Activated CD8-positive, alpha-beta T cell treated with anti-CD3 and anti-CD28 coated beads for 36 hours (primary cell): ENCODE measurements around the gene DEPDC5. TPM values are rescaled to one million over a fixed set of nuclear protein-coding genes. Genes with fewer than 3 reads are reported as not detected.

Experiments
- ATAC-seq: fragments of 200-7000 bp; cut with Tn5 transposase; one replicate; pipeline ENCODE4 v1.10.0; 2021; ENCODE audit warnings: mild to moderate bottlenecking, moderate library complexity
- CTCF ChIA-PET: fragments of 350-600 bp; sonication (Branson Sonifier 250); formaldehyde crosslinking; loops from one replicate; lab custom pipeline; 2021; ENCODE audit warnings: antibody characterized with exemption; lab: Charles Lee
- POLR2A ChIA-PET: fragments of 350-600 bp; sonication (Branson Sonifier 250); formaldehyde crosslinking; loops from one replicate; lab custom pipeline; 2021; ENCODE audit warnings: antibody characterized with exemption; lab: Charles Lee
- DNase-seq: peaks from one replicate; pipeline ENCODE4 v3.0.0-alpha.2; 2020
- H3K27ac Mint-ChIP-seq: one replicate; pipeline ENCODE4 v1.8.0; 2021; ENCODE audit warnings: mild to moderate bottlenecking, mixed read lengths
- H3K27me3 Mint-ChIP-seq: one replicate; pipeline ENCODE4 v1.8.0; 2021; ENCODE audit warnings: mixed read lengths
- H3K36me3 Mint-ChIP-seq: one replicate; pipeline ENCODE4 v1.8.0; 2021; ENCODE audit warnings: low read depth, mixed read lengths
- H3K4me1 Mint-ChIP-seq: one replicate; pipeline ENCODE4 v1.8.0; 2021; ENCODE audit warnings: low read depth, mixed read lengths
- H3K4me3 Mint-ChIP-seq: one replicate; pipeline ENCODE4 v1.8.0; 2021; ENCODE audit warnings: mild to moderate bottlenecking, moderate library complexity, mixed read lengths
- H3K9me3 Mint-ChIP-seq: one replicate; pipeline ENCODE4 v1.8.0; 2021; ENCODE audit warnings: mixed read lengths
- intact Hi-C: fragments of 100-400 bp; cut with micrococcal nuclease; formaldehyde crosslinking; loops from one replicate; pipeline ENCODE4 v1.10.0; 2022
- total RNA-seq, 2 experiments: library from RNA; stranded (reverse); gene quantifications; one replicate each; pipeline ENCODE4 v1.2.3, GENCODE V29; 2021
- TF ChIP-seq, protein P1 (sequence below): fragments of 200-600 bp; IDR thresholded peaks from one replicate; pipeline ENCODE4 v1.8.0; 2022; ENCODE audit warnings: antibody characterized with exemption, mild to moderate bottlenecking

Gene DEPDC5
- total RNA-seq, 2 experiments from 2014 or later = 31.6 to 36.4 TPM

GRCh38 chr22:31933816-31934482, 180.1 kb downstream of the DEPDC5 start:
- Mint-ChIP-seq H3K4me3 (no peak overlapping the region), H3K27ac (no peak overlapping the region), H3K9me3 (no peaks in the 10 kb centered on the region), H3K27me3 (peaks cover under 1% of the 10 kb centered on the region), H3K4me1 (no peaks in the 10 kb centered on the region), H3K36me3 (no peaks in the 10 kb centered on the region)
- ATAC-seq (no peak), DNase-seq (no peak)
- CTCF ChIA-PET = no interaction called here
- POLR2A ChIA-PET = no interaction called here
- TF ChIP-seq, protein P1, sequence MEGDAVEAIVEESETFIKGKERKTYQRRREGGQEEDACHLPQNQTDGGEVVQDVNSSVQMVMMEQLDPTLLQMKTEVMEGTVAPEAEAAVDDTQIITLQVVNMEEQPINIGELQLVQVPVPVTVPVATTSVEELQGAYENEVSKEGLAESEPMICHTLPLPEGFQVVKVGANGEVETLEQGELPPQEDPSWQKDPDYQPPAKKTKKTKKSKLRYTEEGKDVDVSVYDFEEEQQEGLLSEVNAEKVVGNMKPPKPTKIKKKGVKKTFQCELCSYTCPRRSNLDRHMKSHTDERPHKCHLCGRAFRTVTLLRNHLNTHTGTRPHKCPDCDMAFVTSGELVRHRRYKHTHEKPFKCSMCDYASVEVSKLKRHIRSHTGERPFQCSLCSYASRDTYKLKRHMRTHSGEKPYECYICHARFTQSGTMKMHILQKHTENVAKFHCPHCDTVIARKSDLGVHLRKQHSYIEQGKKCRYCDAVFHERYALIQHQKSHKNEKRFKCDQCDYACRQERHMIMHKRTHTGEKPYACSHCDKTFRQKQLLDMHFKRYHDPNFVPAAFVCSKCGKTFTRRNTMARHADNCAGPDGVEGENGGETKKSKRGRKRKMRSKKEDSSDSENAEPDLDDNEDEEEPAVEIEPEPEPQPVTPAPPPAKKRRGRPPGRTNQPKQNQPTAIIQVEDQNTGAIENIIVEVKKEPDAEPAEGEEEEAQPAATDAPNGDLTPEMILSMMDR = no peak
- intact Hi-C loops = no loop called here

- Mint-ChIP-seq H3K4me1 (no peaks in the 10 kb centered on the region), H3K36me3 (no peaks in the 10 kb centered on the region), H3K27me3 (no peaks in the 10 kb centered on the region), H3K27ac (no peak overlapping the region), H3K4me3 (no peak overlapping the region), H3K9me3 (no peaks in the 10 kb centered on the region)
- no peak for ATAC-seq
- ChIA-PET POLR2A (no interaction called here), CTCF (no interaction called here)
- TF ChIP-seq, protein P1 = no peak
- DNase-seq = no peak
- intact Hi-C loops = no loop called here
Observed at GRCh38 chr22:31935961-31936635, 182.3 kb downstream of the DEPDC5 start.

DNA sequence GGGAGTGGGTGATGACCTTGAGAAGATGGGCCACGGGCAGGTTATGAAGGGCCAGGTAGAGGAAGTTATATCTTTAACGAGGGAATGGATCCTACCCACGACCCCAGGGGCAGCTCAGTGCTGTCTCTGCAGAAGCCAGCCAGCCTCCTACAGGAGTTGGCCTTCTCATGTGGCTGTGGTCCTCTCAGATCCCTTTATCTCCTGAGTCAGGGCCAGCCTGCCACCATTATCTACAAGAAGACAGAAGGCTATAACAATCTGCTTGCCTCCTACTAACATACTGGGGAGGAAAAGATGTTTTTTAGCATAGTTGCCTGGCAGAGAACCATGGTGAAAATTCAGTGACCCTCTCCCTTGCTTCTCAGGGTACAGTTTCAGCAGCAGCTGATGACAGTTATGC, 183.5 kb downstream of the DEPDC5 start:
- TF ChIP-seq, protein P1 = no peak
- ChIA-PET CTCF (interaction anchor here (1.6 kb wide), 1 partner anchor 33 kb away, joined by 4 read pairs; no protein-coding TSS in a partner anchor), POLR2A (interaction anchor here (0.6 kb wide), 1 partner anchor 18 kb away, joined by 3 read pairs; no protein-coding TSS in a partner anchor)
- no peaks in the 10 kb centered on the region for H3K27me3 Mint-ChIP-seq
- no peak overlapping the region for H3K27ac Mint-ChIP-seq
- no peak for DNase-seq
- peaks cover 2% of the 10 kb centered on the region for H3K4me1 Mint-ChIP-seq
- no peak for ATAC-seq
- intact Hi-C loops = no loop called here
- no peaks in the 10 kb centered on the region for H3K36me3 Mint-ChIP-seq
- no peaks in the 10 kb centered on the region for H3K9me3 Mint-ChIP-seq
- H3K4me3 Mint-ChIP-seq = no peak overlapping the region

GRCh38 chr22:31938296-31938695, 184.5 kb downstream of the DEPDC5 start:
- ChIA-PET POLR2A (interaction anchor here (0.6 kb wide), 1 partner anchor 19 kb away, joined by 3 read pairs; no protein-coding TSS in a partner anchor), CTCF (interaction anchor here (1.4 to 1.6 kb wide), 3 partner anchors 13 to 273 kb away, joined by 3 to 4 read pairs (median 3); no protein-coding TSS in a partner anchor)
- peaks cover 12% of the 10 kb centered on the region for H3K4me1 Mint-ChIP-seq
- DNase-seq = no peak
- TF ChIP-seq, protein P1 = no peak
- intact Hi-C loops = no loop called here
- no peak overlapping the region for H3K27ac Mint-ChIP-seq
- H3K27me3 Mint-ChIP-seq = no peaks in the 10 kb centered on the region
- ATAC-seq = no peak
- H3K9me3 Mint-ChIP-seq = no peaks in the 10 kb centered on the region
- no peak overlapping the region for H3K4me3 Mint-ChIP-seq
- H3K36me3 Mint-ChIP-seq = no peaks in the 10 kb centered on the region

GRCh38 chr22:31940506-31940905, 186.7 kb downstream of the DEPDC5 start:
- TF ChIP-seq, protein P1 = no peak
- H3K27ac Mint-ChIP-seq = no peak overlapping the region
- DNase-seq (no peak), ATAC-seq (no peak)
- intact Hi-C loops = loop anchor here (10.0 kb wide), 1 partner anchor 186 kb away; the partner anchor contains the start of genes DEPDC5 and PRR14L
- ChIA-PET POLR2A (no interaction called here), CTCF (interaction anchor here (1.2 kb wide), 1 partner anchor 8 kb away, joined by 3 read pairs; no protein-coding TSS in a partner anchor)
- H3K4me1 Mint-ChIP-seq = peaks cover 19% of the 10 kb centered on the region
- no peak overlapping the region for H3K4me3 Mint-ChIP-seq
- H3K36me3 Mint-ChIP-seq = no peaks in the 10 kb centered on the region
- no peaks in the 10 kb centered on the region for H3K27me3 Mint-ChIP-seq
- H3K9me3 Mint-ChIP-seq = no peaks in the 10 kb centered on the region
